ENCODE measurements around the gene PPP1CC. TPM values are rescaled to one million over a fixed set of nuclear protein-coding genes. Genes with fewer than 3 reads are reported as not detected.

PPP1CC gene
- total and polyA plus RNA-seq, 2 of the 4 experiments (the other 2 are of a cell fraction), result 71.0 to 126 TPM

GRCh38 chr12:110696283-110696682 lies 46.4 kb downstream of the PPP1CC start:
- Histone ChIP-seq H3K56ac (ENCODE audit: extremely low read depth, insufficient read depth, low read length) (no peak overlapping the region), H2AK5ac (ENCODE audit: low read depth, low read length) (no peak overlapping the region), H2BK5ac (ENCODE audit: low read depth, low read length, poor library complexity, severe bottlenecking) (no peak overlapping the region), H2BK120ac (ENCODE audit: low read depth, low read length) (no peak overlapping the region), H4K91ac (ENCODE audit: insufficient read depth, low read depth, low read length) (no peak overlapping the region), H3K4me1 (ENCODE audit: control insufficient read depth, insufficient read depth, low read length) (no peaks in the 10 kb centered on the region; the same call in 1 of the 2 replicates), H3K14ac (replicated peaks; ENCODE audit: low read depth, low read length) (no peak overlapping the region), H3K23ac (ENCODE audit: low read depth, low read length) (no peak overlapping the region), H3K79me1 (ENCODE audit: low read depth in 1 of 2, low read length in 2 of 2) (no peaks in the 10 kb centered on the region), H3K9me1 (ENCODE audit: insufficient read depth, low read length) (no peaks in the 10 kb centered on the region), H4K8ac (ENCODE audit: low read depth in 2 of 2, low read length in 2 of 2) (no peak overlapping the region), H3K27me3 (ENCODE audit: control insufficient read depth, insufficient read depth, low read length) (peaks cover 2% of the 10 kb centered on the region; the same call in 1 of the 2 replicates), H3K4ac (ENCODE audit: low read depth, low read length) (no peak overlapping the region), H2BK20ac (ENCODE audit: low read depth, low read length) (no peak overlapping the region), H4K5ac (ENCODE audit: low read depth, low read length) (no peak overlapping the region), H4K20me1 (ENCODE audit: insufficient read depth, low read length) (no peaks in the 10 kb centered on the region), H3K4me2 (ENCODE audit: low read depth, low read length) (no peak overlapping the region), H3K9me3 (ENCODE audit: control insufficient read depth, insufficient read depth, low read length) (no peaks in the 10 kb centered on the region), H2AFZ (replicated peaks; ENCODE audit: low read length, poor library complexity) (no peak overlapping the region), H3K18ac (ENCODE audit: low read depth, low read length) (no peak overlapping the region), H2BK15ac (ENCODE audit: low read depth, low read length) (no peak overlapping the region), H3K4me3 (ENCODE audit: insufficient read depth, low read depth, low read length) (no peak overlapping the region), H2AK9ac (replicated peaks; ENCODE audit: low read depth, low read length, poor library complexity) (no peak overlapping the region), H3K27ac (ENCODE audit: insufficient read depth, low read length) (no peak overlapping the region), H3K36me3 (ENCODE audit: control insufficient read depth, insufficient read depth, low read length) (no peaks in the 10 kb centered on the region), H3K9ac (ENCODE audit: low read depth, low read length) (no peak overlapping the region)
- no CpG with 5 or more reads among the region's 3 CpGs for WGBS, 2 experiments (ENCODE audit: extremely low coverage in 2 of 2, insufficient read length in 1 of 2)
- BruUV-seq (replicated peaks), result no TSS peak
- CTCF ChIA-PET, result no interaction called here
- no peak for ATAC-seq (ENCODE audit: low read depth)
- intact Hi-C loops (cut with micrococcal nuclease) (no loop called here), dilution Hi-C loops (cut with HindIII; ENCODE audit: low sequenced_read_pairs, unreplicated experiment) (no loop called here), in situ Hi-C loops (cut with MboI; ENCODE audit: low sequenced_read_pairs) (no loop called here)
- POLR2A ChIA-PET (ENCODE audit: unreplicated experiment), result no interaction called here
- no peak for DNase-seq
- TF ChIP-seq USF2 (IDR thresholded peaks at IDR 0.05; ENCODE audit: low read depth, low read length) (no peak), CEBPB (IDR thresholded peaks at IDR 0.05; ENCODE audit: low read depth, low read length) (no peak)
